HK-2 (cell line): Measurements from ENCODE around the gene MMEL1.

Source experiments
- DNase-seq: peaks from one replicate; pipeline ENCODE4 v3.0.0-alpha.2; 2018; ENCODE audit not compliant: unreplicated experiment

The MMEL1 gene

GRCh38 chr1:2544093-2544874 lies 88.5 kb downstream of the MMEL1 start:
- DNase-seq: no peak

GRCh38 chr1:2543543-2544092 lies 89.2 kb downstream of the MMEL1 start:
- no peak for DNase-seq

- no peak for DNase-seq
Measured at GRCh38 chr1:2542246-2542915, 90.4 kb downstream of the MMEL1 start.

- no peak for DNase-seq
Measured at GRCh38 chr1:2541619-2542245, 91.1 kb downstream of the MMEL1 start.

- no peak for DNase-seq
Measured at GRCh38 chr1:2540816-2541492, 91.9 kb downstream of the MMEL1 start.
